H9 (cell line): ENCODE results near the gene SH3GLB2. TPM values are rescaled to one million over a fixed set of nuclear protein-coding genes. Genes with fewer than 3 reads are reported as not detected.

Experiments used
- DNase-seq: peaks from one replicate; pipeline ENCODE4 v3.0.0-alpha.2; 2017
- H2AFZ ChIP-seq: one replicate; pipeline ENCODE4 v1.6.1; 2013; ENCODE audit warnings: mild to moderate bottlenecking, low read length, control low read depth, moderate library complexity
- H2AK5ac ChIP-seq: 2 replicates; pipeline ENCODE4 v1.6.1; 2013; ENCODE audit warnings: low read length, control low read depth, mixed read lengths; ENCODE audit not compliant: insufficient read length
- H2BK120ac ChIP-seq: one replicate; pipeline ENCODE4 v1.6.1; 2013; ENCODE audit warnings: low read depth, mild to moderate bottlenecking, low read length, control low read depth, inconsistent platforms; ENCODE audit not compliant: poor library complexity, severe bottlenecking
- H2BK12ac ChIP-seq: 2 replicates; pipeline ENCODE4 v1.6.1; 2013; ENCODE audit warnings: low read length, control low read depth, mixed read lengths, low read depth; ENCODE audit not compliant: insufficient read length
- H2BK15ac ChIP-seq: 2 replicates; pipeline ENCODE4 v1.6.1; 2013; ENCODE audit warnings: low read depth, low read length, control low read depth
- H2BK20ac ChIP-seq: one replicate; pipeline ENCODE4 v1.6.1; 2013; ENCODE audit warnings: low read depth, mild to moderate bottlenecking, low read length, control low read depth, inconsistent platforms; ENCODE audit not compliant: poor library complexity, severe bottlenecking
- H2BK5ac ChIP-seq: 2 replicates; pipeline ENCODE4 v1.6.1; 2013; ENCODE audit warnings: low read length, control low read depth, mixed read lengths; ENCODE audit not compliant: insufficient read length
- H3K14ac ChIP-seq: 2 replicates; pipeline ENCODE4 v1.6.1; 2013; ENCODE audit warnings: low read length, control low read depth; ENCODE audit not compliant: insufficient read depth
- H3K18ac ChIP-seq: 2 replicates; pipeline ENCODE4 v1.6.1; 2013; ENCODE audit warnings: low read depth, mild to moderate bottlenecking, mixed read lengths, low read length, control low read depth; ENCODE audit not compliant: insufficient read length
- H3K23ac ChIP-seq: 2 replicates; pipeline ENCODE4 v1.6.1; 2013; ENCODE audit warnings: low read length, control low read depth, mixed read lengths, low read depth; ENCODE audit not compliant: insufficient read length
- H3K23me2 ChIP-seq: 2 replicates; pipeline ENCODE4 v1.6.1; 2013; ENCODE audit warnings: low read depth, mild to moderate bottlenecking, mixed read lengths, low read length, control low read depth; ENCODE audit not compliant: insufficient read length, poor library complexity, severe bottlenecking
- H3K27ac ChIP-seq: 2 replicates; pipeline ENCODE4 v1.5.1; 2013; ENCODE audit warnings: low read length, control low read depth, mixed read lengths, low read depth; ENCODE audit not compliant: insufficient read length
- H3K27me3 ChIP-seq: 2 replicates; pipeline ENCODE4 v1.6.1; 2013; ENCODE audit warnings: low read length, control low read depth, inconsistent platforms; ENCODE audit not compliant: insufficient read depth
- H3K4ac ChIP-seq: 2 replicates; pipeline ENCODE4 v1.6.1; 2013; ENCODE audit warnings: low read depth, mild to moderate bottlenecking, control low read depth, inconsistent platforms, low read length, moderate library complexity
- H3K4me1 ChIP-seq: 2 replicates; pipeline ENCODE4 v1.6.1; 2013; ENCODE audit warnings: low read length, control low read depth, inconsistent platforms; ENCODE audit not compliant: insufficient read depth
- H3K4me2 ChIP-seq: 2 replicates; pipeline ENCODE4 v1.6.1; 2013; ENCODE audit warnings: low read length, control low read depth, mixed read lengths; ENCODE audit not compliant: insufficient read length, insufficient read depth
- H3K56ac ChIP-seq: 2 replicates; pipeline ENCODE4 v1.6.1; 2013; ENCODE audit warnings: low read depth, mild to moderate bottlenecking, mixed read lengths, low read length, control low read depth; ENCODE audit not compliant: insufficient read length
- H3K79me1 ChIP-seq: 2 replicates; pipeline ENCODE4 v1.6.1; 2013; ENCODE audit warnings: low read depth, mild to moderate bottlenecking, moderate library complexity, low read length, control low read depth, inconsistent platforms; ENCODE audit not compliant: insufficient read depth, poor library complexity, severe bottlenecking
- H3K79me2 ChIP-seq: 2 replicates; pipeline ENCODE4 v1.6.1; 2013; ENCODE audit warnings: low read length, control low read depth, inconsistent platforms; ENCODE audit not compliant: insufficient read depth
- H3K9ac ChIP-seq: 2 replicates; pipeline ENCODE4 v1.6.1; 2013; ENCODE audit warnings: low read length, control low read depth, mixed read lengths; ENCODE audit not compliant: insufficient read length; ENCODE audit errors: extremely low read depth
- H3K9me3 ChIP-seq: one replicate; pipeline ENCODE4 v1.6.1; 2013; ENCODE audit warnings: low read depth, low read length, inconsistent platforms; ENCODE audit not compliant: control insufficient read depth
- H3T11ph ChIP-seq: one replicate; pipeline ENCODE4 v1.6.1; 2013; ENCODE audit warnings: mild to moderate bottlenecking, low read length, control low read depth, inconsistent platforms
- H4K20me1 ChIP-seq: one replicate; pipeline ENCODE4 v1.6.1; 2013; ENCODE audit not compliant: control insufficient read depth, insufficient read length, insufficient read depth
- H4K5ac ChIP-seq: 2 replicates; pipeline ENCODE4 v1.6.1; 2013; ENCODE audit warnings: low read depth, mild to moderate bottlenecking, mixed read lengths, low read length, control low read depth; ENCODE audit not compliant: insufficient read length
- H4K8ac ChIP-seq: replicated peaks from 2 replicates; pipeline ENCODE4 v1.6.1; 2013; ENCODE audit warnings: low read length, control low read depth, mixed read lengths, low read depth; ENCODE audit not compliant: insufficient read length
- H4K91ac ChIP-seq: 2 replicates; pipeline ENCODE4 v1.6.1; 2013; ENCODE audit warnings: low read depth, mild to moderate bottlenecking, moderate library complexity, mixed read lengths, low read length, control low read depth; ENCODE audit not compliant: insufficient read length
- H3K27ac Mint-ChIP-seq, 3 experiments: 2 replicates in 2 of 3; 3 replicates in 1 of 3; pipeline ENCODE4 v1.8.0; 2020 to 2021; ENCODE audit warnings: mixed read lengths in 3 of 3, mild to moderate bottlenecking in 1 of 3, moderate library complexity in 1 of 3
- H3K27me3 Mint-ChIP-seq: 2 replicates; pipeline ENCODE4 v1.8.0; 2021; ENCODE audit warnings: low read depth, mild to moderate bottlenecking, moderate library complexity, mixed read lengths
- H3K36me3 Mint-ChIP-seq, 3 experiments: 2 replicates in 2 of 3; 3 replicates in 1 of 3; pipeline ENCODE4 v1.8.0; 2020 to 2021; ENCODE audit warnings: low read depth in 3 of 3, mixed read lengths in 3 of 3; ENCODE audit not compliant: insufficient read depth in 1 of 3
- H3K4me1 Mint-ChIP-seq, 2 experiments: 2 replicates each; pipeline ENCODE4 v1.8.0; 2020; ENCODE audit warnings: mixed read lengths in 2 of 2
- H3K4me3 Mint-ChIP-seq, 2 experiments: 2 replicates in 1 of 2; 3 replicates in 1 of 2; pipeline ENCODE4 v1.8.0; 2020 to 2021; ENCODE audit warnings: mild to moderate bottlenecking in 2 of 2, mixed read lengths in 2 of 2, moderate library complexity in 1 of 2
- H3K9me3 Mint-ChIP-seq, 2 experiments: 2 replicates in 1 of 2; 3 replicates in 1 of 2; pipeline ENCODE4 v1.8.0; 2020; ENCODE audit warnings: mild to moderate bottlenecking in 2 of 2, mixed read lengths in 2 of 2, moderate library complexity in 1 of 2
- WGBS: extraction: QIAGEN DNeasy Blood & Tissue Kit; methylation state at CpG from one replicate; pipeline ENCODE4 v1.1.7; 2013; ENCODE audit warnings: missing lambda C conversion rate, low lambda C conversion rate, mixed read lengths; ENCODE audit not compliant: insufficient read length; ENCODE audit errors: extremely low coverage; 5-methylcytosine and 5-hydroxymethylcytosine counted together
- total RNA-seq: library from RNA; stranded (reverse); gene quantifications from 2 replicates; pipeline ENCODE4 v1.2.1, GENCODE V29; 2021
- TF ChIP-seq, protein P1 (sequence below): fragments of 200-600 bp; sonication (generic); conservative IDR thresholded peaks from 3 replicates; pipeline ENCODE4 v1.8.0; 2021; ENCODE audit warnings: antibody characterized with exemption, mild to moderate bottlenecking

SH3GLB2 gene
- total RNA-seq, 1 experiment from 2014 or later, result 69.5 TPM

DNA sequence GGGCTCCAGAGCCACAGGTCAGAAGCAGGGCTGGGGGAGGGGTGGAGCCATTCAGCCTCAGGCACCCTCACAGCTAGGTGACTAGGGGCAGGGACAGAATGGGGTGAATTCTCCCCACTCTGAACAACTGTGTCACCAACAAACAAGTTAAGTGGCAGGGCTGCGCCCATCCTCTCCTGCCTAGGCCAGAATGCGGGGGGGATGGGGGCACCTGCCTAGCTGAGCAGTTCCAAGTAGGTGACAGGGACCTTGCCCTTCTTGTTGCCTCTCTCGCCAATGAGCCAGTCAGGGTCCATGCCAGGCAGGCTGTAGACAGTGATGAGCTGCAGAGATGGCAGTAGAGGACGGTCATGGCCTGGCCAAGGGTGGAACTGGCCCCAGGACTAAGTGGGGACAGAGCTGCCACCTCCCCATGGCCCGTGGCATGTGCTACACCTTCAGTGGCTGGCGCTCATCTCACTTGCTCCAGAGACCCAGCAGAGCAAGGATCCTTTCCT lies 19.6 kb downstream of the SH3GLB2 start:
- Histone ChIP-seq H3K56ac (no peak overlapping the region), H3K79me2 (no peaks in the 10 kb centered on the region), H3K18ac (no peak overlapping the region), H3K4ac (no peak overlapping the region), H3K27ac (no peak overlapping the region), H4K91ac (no peak overlapping the region), H4K20me1 (no peaks in the 10 kb centered on the region), H3K79me1 (no peaks in the 10 kb centered on the region), H2AFZ (no peak overlapping the region), H3K9me3 (no peaks in the 10 kb centered on the region), H2AK5ac (no peak overlapping the region), H2BK5ac (no peak overlapping the region), H3K27me3 (no peaks in the 10 kb centered on the region), H3K4me2 (no peak overlapping the region), H2BK120ac (no peak overlapping the region), H3K23me2 (no peaks in the 10 kb centered on the region), H3K4me1 (no peaks in the 10 kb centered on the region), H3K14ac (no peak overlapping the region), H4K5ac (no peak overlapping the region), H3T11ph (no peak overlapping the region), H2BK15ac (no peak overlapping the region), H4K8ac (no peak overlapping the region), H3K23ac (no peak overlapping the region), H2BK20ac (no peak overlapping the region), H3K9ac (no peak overlapping the region), H2BK12ac (no peak overlapping the region)
- Mint-ChIP-seq H3K27ac (no peak overlapping the region; a peak in 1 of 7 replicates), H3K36me3 (peaks cover 22 to 69% (median 44%) of the 10 kb centered on the region in 3 experiments; a peak in 6 of 7 replicates), H3K4me3 (no peak overlapping the region), H3K9me3 (no peaks in the 10 kb centered on the region), H3K4me1 (peaks cover 0 to 5% of the 10 kb centered on the region in 2 experiments; a peak in 1 of 4 replicates), H3K27me3 (no peaks in the 10 kb centered on the region; the same call in 1 of the 2 replicates)
- TF ChIP-seq, protein P1, sequence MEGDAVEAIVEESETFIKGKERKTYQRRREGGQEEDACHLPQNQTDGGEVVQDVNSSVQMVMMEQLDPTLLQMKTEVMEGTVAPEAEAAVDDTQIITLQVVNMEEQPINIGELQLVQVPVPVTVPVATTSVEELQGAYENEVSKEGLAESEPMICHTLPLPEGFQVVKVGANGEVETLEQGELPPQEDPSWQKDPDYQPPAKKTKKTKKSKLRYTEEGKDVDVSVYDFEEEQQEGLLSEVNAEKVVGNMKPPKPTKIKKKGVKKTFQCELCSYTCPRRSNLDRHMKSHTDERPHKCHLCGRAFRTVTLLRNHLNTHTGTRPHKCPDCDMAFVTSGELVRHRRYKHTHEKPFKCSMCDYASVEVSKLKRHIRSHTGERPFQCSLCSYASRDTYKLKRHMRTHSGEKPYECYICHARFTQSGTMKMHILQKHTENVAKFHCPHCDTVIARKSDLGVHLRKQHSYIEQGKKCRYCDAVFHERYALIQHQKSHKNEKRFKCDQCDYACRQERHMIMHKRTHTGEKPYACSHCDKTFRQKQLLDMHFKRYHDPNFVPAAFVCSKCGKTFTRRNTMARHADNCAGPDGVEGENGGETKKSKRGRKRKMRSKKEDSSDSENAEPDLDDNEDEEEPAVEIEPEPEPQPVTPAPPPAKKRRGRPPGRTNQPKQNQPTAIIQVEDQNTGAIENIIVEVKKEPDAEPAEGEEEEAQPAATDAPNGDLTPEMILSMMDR, result no peak
- DNase-seq, result no peak
- no CpG with 5 or more reads among the region's 6 CpGs for WGBS
